ENCODE data around the gene DNAJC12.

The DNAJC12 gene

DNA sequence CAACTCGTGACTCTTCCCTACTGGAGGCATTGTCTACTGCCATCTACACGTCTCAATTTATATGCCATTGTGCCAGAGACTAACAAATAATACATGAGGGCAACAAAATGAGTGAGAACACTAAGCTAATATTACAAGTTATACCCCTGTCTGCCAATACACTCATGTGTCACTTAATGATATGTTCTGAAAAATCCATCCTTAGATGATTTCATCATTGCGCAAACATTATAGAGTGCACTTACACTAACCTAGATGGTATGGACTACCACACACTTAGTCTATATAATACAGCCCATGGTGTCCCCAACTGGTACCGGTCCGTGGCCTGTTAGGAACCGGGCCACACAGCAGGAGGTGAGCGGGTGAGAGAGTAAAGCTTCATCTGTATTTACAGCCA is 77.7 kb downstream of the DNAJC12 start:
- no peak for DNase-seq
